ENCODE results near the gene BTNL8. TPM values are rescaled to one million over a fixed set of nuclear protein-coding genes. Genes with fewer than 3 reads are reported as not detected.

BTNL8 gene
- total RNA-seq, 1 donor from 2014 or later = not detected

DNA sequence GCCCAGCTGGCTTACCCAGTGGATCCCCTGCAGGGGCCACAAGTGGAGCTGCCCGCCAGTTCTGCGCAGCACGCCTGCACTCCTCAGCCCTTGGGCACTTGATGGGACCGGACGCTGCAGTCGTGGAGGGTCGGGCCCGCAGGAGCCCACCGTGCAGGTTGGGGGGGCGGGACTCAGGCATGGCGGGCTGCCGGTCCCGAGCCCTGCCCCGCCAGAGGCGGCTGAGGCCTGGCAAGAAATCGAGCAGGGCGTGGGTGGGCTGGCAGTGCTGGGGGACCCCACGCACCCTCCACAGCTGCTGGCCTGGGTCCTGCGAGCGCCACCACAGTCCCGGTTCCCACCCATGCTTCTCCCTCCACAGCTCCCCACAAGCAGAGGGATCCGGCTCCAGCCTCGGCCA, 70.4 kb downstream of the BTNL8 start:
- H3K27me3 Mint-ChIP-seq (ENCODE audit: low read depth, unreplicated experiment) = no peaks in the 10 kb centered on the region
- DNase-seq (ENCODE audit: low read depth) (no peak), FAIRE-seq (no peak)
- no peak overlapping the region for H3K9ac ChIP-seq (ENCODE audit: low read length)
- H3K4me1 Mint-ChIP-seq (ENCODE audit: low read depth, unreplicated experiment) = no peaks in the 10 kb centered on the region
- no peaks in the 10 kb centered on the region for H4K20me1 ChIP-seq (ENCODE audit: insufficient read depth, low read length)
- H3K4me3 Mint-ChIP-seq (ENCODE audit: unreplicated experiment) = no peak overlapping the region
- no peaks in the 10 kb centered on the region for H3K79me2 ChIP-seq (ENCODE audit: insufficient read depth, low read length)
- no peaks in the 10 kb centered on the region for H3K9me3 ChIP-seq (ENCODE audit: insufficient read depth, low read depth, low read length)
- H3K36me3 ChIP-seq (ENCODE audit: insufficient read depth, low read length) = no peaks in the 10 kb centered on the region
- no peaks in the 10 kb centered on the region for H3K9me3 Mint-ChIP-seq (ENCODE audit: unreplicated experiment)
- H3K27me3 ChIP-seq (ENCODE audit: insufficient read depth, low read length) = no peaks in the 10 kb centered on the region
- H3K27ac ChIP-seq (ENCODE audit: low read depth, low read length) = no peak overlapping the region
- no peak overlapping the region for H3K4me2 ChIP-seq (ENCODE audit: low read length)
- no peak overlapping the region for H2AFZ ChIP-seq (ENCODE audit: low read depth, low read length)
- no peak overlapping the region for H3K4me3 ChIP-seq (ENCODE audit: insufficient read depth, low read depth, low read length)
- no peak overlapping the region for H3K27ac Mint-ChIP-seq (ENCODE audit: unreplicated experiment)
- TF ChIP-seq CTCF (IDR thresholded peaks at IDR 0.05; ENCODE audit: insufficient read depth, low read depth, low read length) = no peak
- no peak for TF ChIP-seq EZH2 (IDR thresholded peaks at IDR 0.05; ENCODE audit: insufficient read depth, low read length)
- no peaks in the 10 kb centered on the region for H3K36me3 Mint-ChIP-seq (ENCODE audit: low read depth, unreplicated experiment)
- H3K4me1 ChIP-seq (ENCODE audit: insufficient read depth, low read length) = no peaks in the 10 kb centered on the region

- Histone ChIP-seq H3K4me2 (ENCODE audit: low read length) (no peak overlapping the region), H3K27ac (ENCODE audit: low read depth, low read length) (no peak overlapping the region), H3K27me3 (ENCODE audit: insufficient read depth, low read length) (no peaks in the 10 kb centered on the region), H3K36me3 (ENCODE audit: insufficient read depth, low read length) (no peaks in the 10 kb centered on the region), H4K20me1 (ENCODE audit: insufficient read depth, low read length) (no peaks in the 10 kb centered on the region), H3K9ac (ENCODE audit: low read length) (no peak overlapping the region), H3K79me2 (ENCODE audit: insufficient read depth, low read length) (no peaks in the 10 kb centered on the region), H2AFZ (ENCODE audit: low read depth, low read length) (no peak overlapping the region), H3K4me1 (ENCODE audit: insufficient read depth, low read length) (no peaks in the 10 kb centered on the region), H3K9me3 (ENCODE audit: insufficient read depth, low read depth, low read length) (no peaks in the 10 kb centered on the region), H3K4me3 (ENCODE audit: insufficient read depth, low read depth, low read length) (no peak overlapping the region)
- Mint-ChIP-seq H3K36me3 (ENCODE audit: low read depth, unreplicated experiment) (no peaks in the 10 kb centered on the region), H3K4me1 (ENCODE audit: low read depth, unreplicated experiment) (no peaks in the 10 kb centered on the region), H3K27me3 (ENCODE audit: low read depth, unreplicated experiment) (no peaks in the 10 kb centered on the region), H3K4me3 (ENCODE audit: unreplicated experiment) (no peak overlapping the region), H3K9me3 (ENCODE audit: unreplicated experiment) (no peaks in the 10 kb centered on the region), H3K27ac (ENCODE audit: unreplicated experiment) (no peak overlapping the region)
- no peak for DNase-seq (ENCODE audit: low read depth)
- no peak for FAIRE-seq
- TF ChIP-seq EZH2 (IDR thresholded peaks at IDR 0.05; ENCODE audit: insufficient read depth, low read length) (no peak), CTCF (IDR thresholded peaks at IDR 0.05; ENCODE audit: insufficient read depth, low read depth, low read length) (no peak)
Observed at GRCh38 chr5:180970336-180970735, 71.4 kb downstream of the BTNL8 start.

DNA sequence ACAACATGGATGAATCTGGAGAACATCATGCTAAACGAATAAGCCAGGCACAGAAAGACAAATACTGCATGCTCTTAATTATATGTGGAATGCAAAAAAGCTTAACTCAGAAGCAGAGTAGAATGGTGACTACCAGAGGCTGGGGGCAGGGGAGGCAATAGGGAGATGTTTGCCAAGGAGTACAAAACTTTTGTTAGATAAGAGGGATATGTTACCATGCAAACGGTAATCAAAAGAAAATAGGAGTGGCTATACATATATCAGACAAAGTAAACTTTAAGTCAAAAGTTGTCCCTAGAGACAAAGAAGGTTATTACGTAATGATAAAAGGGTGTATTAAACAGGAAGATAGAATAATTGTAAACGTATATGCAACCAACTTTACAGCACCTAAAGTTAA, 71.9 kb downstream of the BTNL8 start:
- H3K27me3 ChIP-seq (ENCODE audit: insufficient read depth, low read length) = no peaks in the 10 kb centered on the region
- no peak overlapping the region for H3K4me3 ChIP-seq (ENCODE audit: insufficient read depth, low read depth, low read length)
- no peak for FAIRE-seq
- no peak overlapping the region for H3K4me2 ChIP-seq (ENCODE audit: low read length)
- Mint-ChIP-seq H3K4me1 (ENCODE audit: low read depth, unreplicated experiment) (no peaks in the 10 kb centered on the region), H3K36me3 (ENCODE audit: low read depth, unreplicated experiment) (no peaks in the 10 kb centered on the region), H3K27me3 (ENCODE audit: low read depth, unreplicated experiment) (no peaks in the 10 kb centered on the region), H3K27ac (ENCODE audit: unreplicated experiment) (no peak overlapping the region), H3K9me3 (ENCODE audit: unreplicated experiment) (no peaks in the 10 kb centered on the region), H3K4me3 (ENCODE audit: unreplicated experiment) (no peak overlapping the region)
- H3K79me2 ChIP-seq (ENCODE audit: insufficient read depth, low read length) = no peaks in the 10 kb centered on the region
- DNase-seq (ENCODE audit: low read depth) = no peak
- H3K27ac ChIP-seq (ENCODE audit: low read depth, low read length) = no peak overlapping the region
- H2AFZ ChIP-seq (ENCODE audit: low read depth, low read length) = no peak overlapping the region
- no peaks in the 10 kb centered on the region for H3K9me3 ChIP-seq (ENCODE audit: insufficient read depth, low read depth, low read length)
- H3K4me1 ChIP-seq (ENCODE audit: insufficient read depth, low read length) = no peaks in the 10 kb centered on the region
- no peaks in the 10 kb centered on the region for H3K36me3 ChIP-seq (ENCODE audit: insufficient read depth, low read length)
- TF ChIP-seq CTCF (IDR thresholded peaks at IDR 0.05; ENCODE audit: insufficient read depth, low read depth, low read length) (no peak), EZH2 (IDR thresholded peaks at IDR 0.05; ENCODE audit: insufficient read depth, low read length) (no peak)
- no peaks in the 10 kb centered on the region for H4K20me1 ChIP-seq (ENCODE audit: insufficient read depth, low read length)
- no peak overlapping the region for H3K9ac ChIP-seq (ENCODE audit: low read length)
